GM12891 (cell line): Measurements from ENCODE around the gene SLC8A2.

Experiments
- POLR2A ChIP-seq: IDR thresholded peaks from 2 replicates; pipeline ENCODE4 v1.6.1; 2011; ENCODE audit warnings: low read depth, low read length, control low read depth
- POLR2AphosphoS5 ChIP-seq: IDR thresholded peaks from 2 replicates; pipeline ENCODE4 v1.6.1; 2011; ENCODE audit warnings: low read depth, low read length, control low read depth
- POU2F2 ChIP-seq: IDR thresholded peaks from 2 replicates; pipeline ENCODE4 v1.6.1; 2011; ENCODE audit warnings: low read depth, mild to moderate bottlenecking, control low read depth, low read length, moderate library complexity
- SPI1 ChIP-seq: IDR thresholded peaks from 2 replicates; pipeline ENCODE4 v1.6.1; 2011; ENCODE audit warnings: low read depth, low read length, control low read depth
- TAF1 ChIP-seq: IDR thresholded peaks from 2 replicates; pipeline ENCODE4 v1.6.1; 2011; ENCODE audit warnings: low read depth, low read length, control low read depth

- TF ChIP-seq POLR2AphosphoS5 (no peak), TAF1 (no peak), POLR2A (no peak), SPI1 (no peak), POU2F2 (no peak)
Observed at GRCh38 chr19:47415953-47416642, 55.6 kb downstream of the SLC8A2 start.
